Measurements from ENCODE around the gene TPRA1. TPM values are rescaled to one million over a fixed set of nuclear protein-coding genes. Genes with fewer than 3 reads are reported as not detected.

Gene TPRA1
- total RNA-seq, 1 experiment from 2014 or later: 20.0 TPM

GRCh38 chr3:127539366-127540060, 51.0 kb downstream of the TPRA1 start:
- no peak overlapping the region for H2BK12ac ChIP-seq (ENCODE audit: insufficient read length, low read depth, low read length)
- Mint-ChIP-seq H3K27ac (peak overlapping the region in 1 of 3 experiments; percentile 55; a peak in 1 of 7 replicates), H3K36me3 (ENCODE audit: insufficient read depth in 1 of 3, low read depth in 3 of 3) (no peaks in the 10 kb centered on the region), H3K4me1 (peaks cover 13 to 24% of the 10 kb centered on the region in 2 experiments), H3K4me3 (no peak overlapping the region), H3K9me3 (no peaks in the 10 kb centered on the region), H3K27me3 (ENCODE audit: low read depth) (peaks cover 8% of the 10 kb centered on the region)
- H3K23me2 ChIP-seq (ENCODE audit: insufficient read length, low read depth, low read length, poor library complexity, severe bottlenecking): no peaks in the 10 kb centered on the region
- no peaks in the 10 kb centered on the region for H3K79me2 ChIP-seq (ENCODE audit: insufficient read depth, low read length)
- H2BK20ac ChIP-seq (ENCODE audit: low read depth, low read length, poor library complexity, severe bottlenecking): no peak overlapping the region
- H3K56ac ChIP-seq (ENCODE audit: insufficient read length, low read depth, low read length): no peak overlapping the region
- no peak overlapping the region for H3K18ac ChIP-seq (ENCODE audit: insufficient read length, low read depth, low read length)
- H3K4ac ChIP-seq (ENCODE audit: low read depth, low read length): no peak overlapping the region
- no peak overlapping the region for H2BK5ac ChIP-seq (ENCODE audit: insufficient read length, low read length)
- DNase-seq: no peak
- no peak overlapping the region for H2BK120ac ChIP-seq (ENCODE audit: low read depth, low read length, poor library complexity, severe bottlenecking)
- H3K4me1 ChIP-seq (ENCODE audit: insufficient read depth, low read length): no peaks in the 10 kb centered on the region; the same call in 1 of the 2 replicates
- H3K79me1 ChIP-seq (ENCODE audit: insufficient read depth, low read depth, low read length, poor library complexity, severe bottlenecking): no peaks in the 10 kb centered on the region
- H4K91ac ChIP-seq (ENCODE audit: insufficient read length, low read depth, low read length): no peak overlapping the region
- no peak overlapping the region for H2AFZ ChIP-seq (ENCODE audit: low read length)
- no peak overlapping the region for H3K23ac ChIP-seq (ENCODE audit: insufficient read length, low read depth, low read length)
- H2BK15ac ChIP-seq (ENCODE audit: low read depth, low read length): no peak overlapping the region
- H3K27ac ChIP-seq (ENCODE audit: insufficient read length, low read depth, low read length): no peak overlapping the region
- no peak overlapping the region for H3K14ac ChIP-seq (ENCODE audit: insufficient read depth, low read length)
- TF ChIP-seq CTCF (conservative IDR thresholded peaks at IDR 0.05): no peak
- H3K27me3 ChIP-seq (ENCODE audit: insufficient read depth, low read length): no peaks in the 10 kb centered on the region
- H3T11ph ChIP-seq (ENCODE audit: low read length): no peak overlapping the region
- no peak overlapping the region for H3K4me2 ChIP-seq (ENCODE audit: insufficient read depth, insufficient read length, low read length)
- no peak overlapping the region for H2AK5ac ChIP-seq (ENCODE audit: insufficient read length, low read length)
- no CpG with 5 or more reads among the region's 17 CpGs for WGBS (ENCODE audit: extremely low coverage, insufficient read length, low lambda C conversion rate)
- H4K8ac ChIP-seq (replicated peaks; ENCODE audit: insufficient read length, low read depth, low read length): no peak overlapping the region
- no peaks in the 10 kb centered on the region for H3K9me3 ChIP-seq (ENCODE audit: control insufficient read depth, low read depth, low read length)
- H4K20me1 ChIP-seq (ENCODE audit: control insufficient read depth, insufficient read depth, insufficient read length): no peaks in the 10 kb centered on the region
- H3K9ac ChIP-seq (ENCODE audit: extremely low read depth, insufficient read length, low read length): no peak overlapping the region
- H4K5ac ChIP-seq (ENCODE audit: insufficient read length, low read depth, low read length): no peak overlapping the region

Data from H9 (cell line).